ENCODE results near the gene CAV1. TPM values are rescaled to one million over a fixed set of nuclear protein-coding genes. Genes with fewer than 3 reads are reported as not detected.

CAV1 gene
- total RNA-seq, 2 donors from 2014 or later, result 396 to 398 TPM

DNA sequence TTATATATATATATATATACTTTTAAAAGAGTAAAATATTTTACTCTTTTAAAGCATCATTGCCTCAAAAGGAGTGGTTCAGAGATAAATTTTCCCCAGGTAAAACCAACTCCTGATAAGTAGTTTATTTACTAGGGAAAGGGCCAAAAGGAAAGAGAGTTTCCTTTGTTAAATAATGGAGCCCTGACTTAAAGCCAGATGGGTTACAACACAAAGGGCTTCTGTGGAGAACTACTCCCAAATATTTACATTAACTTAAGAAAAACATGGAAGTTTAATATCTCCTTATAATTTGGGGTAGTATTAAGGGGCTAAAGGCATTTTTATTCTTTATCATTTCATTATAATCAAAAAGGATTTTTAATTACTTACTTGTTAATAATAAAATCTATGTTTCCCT, 8.5 kb upstream of the CAV1 start:
- H3K4me1 ChIP-seq, result peaks cover 0 to 12% of the 10 kb centered on the region in 2 donors
- H3K27ac ChIP-seq, result no peak overlapping the region
- H3K27me3 ChIP-seq, result no peaks in the 10 kb centered on the region
- no peaks in the 10 kb centered on the region for H3K9me3 ChIP-seq
- no peak for DNase-seq (ENCODE audit: low spot score)
- no peak overlapping the region for H3K4me3 ChIP-seq
- TF ChIP-seq, protein P1, sequence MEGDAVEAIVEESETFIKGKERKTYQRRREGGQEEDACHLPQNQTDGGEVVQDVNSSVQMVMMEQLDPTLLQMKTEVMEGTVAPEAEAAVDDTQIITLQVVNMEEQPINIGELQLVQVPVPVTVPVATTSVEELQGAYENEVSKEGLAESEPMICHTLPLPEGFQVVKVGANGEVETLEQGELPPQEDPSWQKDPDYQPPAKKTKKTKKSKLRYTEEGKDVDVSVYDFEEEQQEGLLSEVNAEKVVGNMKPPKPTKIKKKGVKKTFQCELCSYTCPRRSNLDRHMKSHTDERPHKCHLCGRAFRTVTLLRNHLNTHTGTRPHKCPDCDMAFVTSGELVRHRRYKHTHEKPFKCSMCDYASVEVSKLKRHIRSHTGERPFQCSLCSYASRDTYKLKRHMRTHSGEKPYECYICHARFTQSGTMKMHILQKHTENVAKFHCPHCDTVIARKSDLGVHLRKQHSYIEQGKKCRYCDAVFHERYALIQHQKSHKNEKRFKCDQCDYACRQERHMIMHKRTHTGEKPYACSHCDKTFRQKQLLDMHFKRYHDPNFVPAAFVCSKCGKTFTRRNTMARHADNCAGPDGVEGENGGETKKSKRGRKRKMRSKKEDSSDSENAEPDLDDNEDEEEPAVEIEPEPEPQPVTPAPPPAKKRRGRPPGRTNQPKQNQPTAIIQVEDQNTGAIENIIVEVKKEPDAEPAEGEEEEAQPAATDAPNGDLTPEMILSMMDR (IDR thresholded peaks at IDR 0.05), result no peak
- H3K36me3 ChIP-seq, result no peaks in the 10 kb centered on the region

DNA sequence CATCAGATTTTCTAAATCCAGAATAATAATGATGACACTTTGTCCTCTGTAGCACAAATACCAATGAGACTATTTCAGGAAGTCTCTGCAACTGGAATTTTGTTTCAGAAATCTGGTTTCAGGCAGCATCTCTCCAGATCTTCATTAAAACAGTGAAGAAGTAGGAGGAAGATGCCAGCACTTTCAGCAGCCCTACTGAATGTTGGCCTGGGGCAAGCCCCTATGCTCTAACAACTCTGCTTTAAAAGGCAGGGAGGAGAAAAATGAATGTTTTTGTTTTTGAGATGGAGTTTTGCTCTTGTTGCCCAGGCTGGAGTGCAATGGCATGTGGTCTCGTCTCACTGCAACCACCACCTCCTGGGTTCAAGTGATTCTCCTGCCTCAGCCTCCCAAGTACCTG, 7.2 kb upstream of the CAV1 start:
- Histone ChIP-seq H3K4me3 (no peak overlapping the region), H3K4me1 (peaks cover 0 to 18% of the 10 kb centered on the region in 2 donors), H3K27ac (no peak overlapping the region), H3K36me3 (no peaks in the 10 kb centered on the region), H3K27me3 (no peaks in the 10 kb centered on the region), H3K9me3 (no peaks in the 10 kb centered on the region)
- DNase-seq (ENCODE audit: low spot score), result no peak
- TF ChIP-seq, protein P1 (IDR thresholded peaks at IDR 0.05), result no peak

DNA sequence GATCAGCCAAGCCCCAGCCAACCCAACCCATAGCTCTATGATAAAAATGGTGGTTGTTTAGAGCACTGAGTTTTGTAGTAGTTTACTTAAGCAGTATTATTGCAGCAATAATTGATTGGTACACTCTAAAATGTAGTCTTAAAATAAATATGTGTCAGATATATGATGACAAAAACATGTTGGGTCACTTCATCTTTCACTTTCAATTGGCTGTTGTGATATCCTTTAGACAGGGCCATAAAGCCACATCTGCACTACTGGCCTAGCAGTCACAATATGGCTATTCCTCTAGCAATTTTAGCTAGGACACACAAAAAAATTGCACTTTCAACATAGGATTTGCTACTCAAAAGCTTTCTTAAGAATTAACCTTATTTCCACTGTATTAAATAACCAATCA, 5.9 kb upstream of the CAV1 start:
- H3K9me3 ChIP-seq, result no peaks in the 10 kb centered on the region
- H3K36me3 ChIP-seq, result no peaks in the 10 kb centered on the region
- no peak overlapping the region for H3K4me3 ChIP-seq
- H3K27ac ChIP-seq, result no peak overlapping the region
- DNase-seq (ENCODE audit: low spot score), result no peak
- TF ChIP-seq, protein P1 (IDR thresholded peaks at IDR 0.05), result no peak
- no peaks in the 10 kb centered on the region for H3K27me3 ChIP-seq
- H3K4me1 ChIP-seq, result peaks cover 0 to 25% of the 10 kb centered on the region in 2 donors

DNA sequence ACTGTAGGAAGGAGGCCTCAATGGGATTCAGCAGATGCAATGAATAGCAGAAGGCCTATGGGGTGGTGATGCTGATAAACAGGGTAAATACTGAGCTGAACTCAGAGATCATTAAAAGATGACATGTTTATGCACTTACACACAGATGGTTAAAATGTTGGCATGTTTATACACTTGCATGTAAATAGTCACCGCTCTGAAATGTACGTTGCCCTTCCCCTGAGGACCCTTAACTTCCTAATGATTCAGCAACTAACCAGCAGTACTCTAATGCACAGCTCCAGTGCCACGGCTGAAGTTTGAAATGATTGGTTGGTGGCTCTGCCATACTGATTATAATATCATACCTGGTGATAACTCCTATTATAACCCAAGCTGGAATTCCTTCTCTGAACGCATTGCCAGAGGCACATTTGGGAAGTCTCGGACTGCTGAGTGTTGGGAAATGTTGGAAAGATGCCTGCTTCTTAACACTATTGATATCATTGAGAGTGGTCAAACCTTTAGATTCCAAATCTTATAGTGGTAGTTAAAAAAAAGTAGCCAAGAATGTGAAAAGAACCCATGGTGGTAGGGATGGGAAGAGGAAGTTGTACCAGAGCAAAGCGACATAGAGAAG, 3.7 kb upstream of the CAV1 start:
- Histone ChIP-seq H3K27ac (peak overlapping the region in 1 of 2 donors; percentile 99), H3K9me3 (no peaks in the 10 kb centered on the region), H3K4me3 (no peak overlapping the region), H3K27me3 (no peaks in the 10 kb centered on the region), H3K36me3 (no peaks in the 10 kb centered on the region), H3K4me1 (peaks cover 0 to 26% of the 10 kb centered on the region in 2 donors)
- no peak for DNase-seq (ENCODE audit: low spot score)
- TF ChIP-seq, protein P1 (IDR thresholded peaks at IDR 0.05), result no peak

DNA sequence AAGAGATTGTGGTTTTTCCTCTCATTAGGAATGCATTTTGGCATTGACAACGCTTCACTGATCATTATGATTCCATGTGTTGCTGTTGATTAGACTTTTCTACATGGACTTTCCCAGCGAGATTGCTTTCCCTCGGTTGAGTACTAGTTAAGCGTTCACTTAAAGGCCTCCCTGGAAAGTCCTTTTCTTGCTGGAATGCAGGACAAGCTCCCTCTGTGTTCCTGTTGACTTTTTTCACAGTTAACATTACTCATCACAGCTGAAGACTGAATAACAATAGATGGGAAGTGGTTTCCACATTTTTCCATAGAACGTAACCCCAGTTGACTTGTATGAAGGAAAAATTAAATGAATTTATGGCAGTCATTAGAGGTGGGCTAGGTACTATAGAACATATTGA, 2.6 kb upstream of the CAV1 start:
- DNase-seq (ENCODE audit: low spot score), result no peak
- Histone ChIP-seq H3K36me3 (peaks cover 10% of the 10 kb centered on the region), H3K9me3 (no peaks in the 10 kb centered on the region), H3K27ac (peak overlapping the region; percentile 31 to 99), H3K27me3 (no peaks in the 10 kb centered on the region), H3K4me1 (peaks cover 0 to 26% of the 10 kb centered on the region in 2 donors), H3K4me3 (no peak overlapping the region)
- TF ChIP-seq, protein P1 (IDR thresholded peaks at IDR 0.05), result no peak

DNA sequence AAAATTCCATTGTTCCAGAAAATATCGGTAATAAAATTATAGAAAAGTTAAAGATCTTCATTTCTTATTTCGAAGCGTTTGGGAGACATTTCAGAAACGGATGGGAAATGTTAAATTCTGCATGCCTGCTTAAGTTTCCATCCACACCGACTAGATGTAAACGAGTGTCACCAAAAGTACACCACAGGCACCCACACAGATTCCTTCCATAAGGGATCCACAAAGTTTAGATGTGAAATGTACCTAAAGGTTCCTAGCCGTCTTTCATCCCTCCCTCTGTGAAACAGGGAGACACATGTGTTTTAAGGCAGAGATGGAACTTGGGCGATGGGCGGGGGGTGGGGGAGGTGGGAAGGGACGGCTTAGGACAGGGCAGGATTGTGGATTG, 621 bp upstream of the CAV1 start:
- DNase-seq (ENCODE audit: low spot score), result no peak

More for the DNA sequence above, 621 bp upstream of the CAV1 start:
- Histone ChIP-seq H3K4me3 (peak overlapping the region; percentile 75 to 88), H3K27ac (peak overlapping the region; percentile 98 to 99), H3K27me3 (no peaks in the 10 kb centered on the region), H3K9me3 (no peaks in the 10 kb centered on the region), H3K36me3 (peaks cover 29% of the 10 kb centered on the region), H3K4me1 (peaks cover 0 to 38% of the 10 kb centered on the region in 2 donors)
- TF ChIP-seq, protein P1 (IDR thresholded peaks at IDR 0.05), result no peak

Data from right atrium auricular region (tissue), 2 donors.